HG02885 (cell line): ENCODE measurements around the gene TP63.
"Not testable (repeated sequence)": the region's sequence is repeated elsewhere in the genome, so short reads cannot be mapped to it uniquely, and the experiment has no call there.

Experiments used
- ATAC-seq: cut with Tn5 transposase; IDR thresholded peaks from one replicate; pipeline ENCODE4 v1.9.1; 2021; ENCODE audit warnings: mild to moderate bottlenecking; ENCODE audit not compliant: unreplicated experiment, poor library complexity

Gene TP63

GRCh38 chr3:189631373-189631408 is at the start of gene TP63:
TP63 (plus strand) TSS chr3:189631389; CDS start chr3:189631516, 127 bp downstream.
- no peak for ATAC-seq

GRCh38 chr3:189582179-189582578 is 49.0 kb upstream of the TP63 start:
- no peak for ATAC-seq

GRCh38 chr3:189584645-189585044 is 46.5 kb upstream of the TP63 start:
- ATAC-seq: no peak

GRCh38 chr3:189586941-189587663 is 44.1 kb upstream of the TP63 start:
- peak; percentile 95 for ATAC-seq

- ATAC-seq: no peak
Observed at GRCh38 chr3:189587664-189588040, 43.5 kb upstream of the TP63 start.

- ATAC-seq: no peak
Observed at GRCh38 chr3:189588070-189588469, 43.1 kb upstream of the TP63 start.

GRCh38 chr3:189588475-189589178 is 42.6 kb upstream of the TP63 start:
- no peak for ATAC-seq

- no peak for ATAC-seq
Observed at GRCh38 chr3:189589179-189589569, 42.0 kb upstream of the TP63 start.

GRCh38 chr3:189590223-189590622 is 41.0 kb upstream of the TP63 start:
- ATAC-seq: no peak

GRCh38 chr3:189593581-189593980 is 37.6 kb upstream of the TP63 start:
- ATAC-seq: no peak

- not testable (repeated sequence) for ATAC-seq
Observed at GRCh38 chr3:189596078-189596979, 34.9 kb upstream of the TP63 start.

GRCh38 chr3:189597918-189598317 is 33.3 kb upstream of the TP63 start:
- ATAC-seq: no peak

GRCh38 chr3:189598530-189599225 is 32.5 kb upstream of the TP63 start:
- ATAC-seq: no peak

GRCh38 chr3:189602471-189602870 is 28.7 kb upstream of the TP63 start:
- no peak for ATAC-seq

- no peak for ATAC-seq
Observed at GRCh38 chr3:189605717-189606116, 25.5 kb upstream of the TP63 start.

GRCh38 chr3:189606774-189607173 is 24.4 kb upstream of the TP63 start:
- ATAC-seq: no peak

- not testable (repeated sequence) for ATAC-seq
Observed at GRCh38 chr3:189612641-189613040, 18.5 kb upstream of the TP63 start.

GRCh38 chr3:189613122-189613521 is 18.1 kb upstream of the TP63 start:
- ATAC-seq: no peak

GRCh38 chr3:189621948-189622603 is 9.1 kb upstream of the TP63 start:
- ATAC-seq: no peak

- ATAC-seq: no peak
Observed at GRCh38 chr3:189622629-189623028, 8.6 kb upstream of the TP63 start.

GRCh38 chr3:189624130-189624529 is 7.1 kb upstream of the TP63 start:
- no peak for ATAC-seq
